ENCODE measurements around the gene EFHD1. TPM values are rescaled to one million over a fixed set of nuclear protein-coding genes. Genes with fewer than 3 reads are reported as not detected.
"Not testable (repeated sequence)": the region's sequence is repeated elsewhere in the genome, so short reads cannot be mapped to it uniquely, and the experiment has no call there.

Gene EFHD1
- total RNA-seq, 1 experiment from 2014 or later = 0.07 TPM

GRCh38 chr2:232714969-232715368, 81.6 kb downstream of the EFHD1 start:
- TF ChIP-seq EZH2 (IDR thresholded peaks at IDR 0.05; ENCODE audit: low read length, unreplicated experiment) (no peak), EZH2phosphoT487 (IDR thresholded peaks at IDR 0.05; ENCODE audit: borderline replicate concordance, low read length) (no peak)
- TF ChIP-seq, protein P1, sequence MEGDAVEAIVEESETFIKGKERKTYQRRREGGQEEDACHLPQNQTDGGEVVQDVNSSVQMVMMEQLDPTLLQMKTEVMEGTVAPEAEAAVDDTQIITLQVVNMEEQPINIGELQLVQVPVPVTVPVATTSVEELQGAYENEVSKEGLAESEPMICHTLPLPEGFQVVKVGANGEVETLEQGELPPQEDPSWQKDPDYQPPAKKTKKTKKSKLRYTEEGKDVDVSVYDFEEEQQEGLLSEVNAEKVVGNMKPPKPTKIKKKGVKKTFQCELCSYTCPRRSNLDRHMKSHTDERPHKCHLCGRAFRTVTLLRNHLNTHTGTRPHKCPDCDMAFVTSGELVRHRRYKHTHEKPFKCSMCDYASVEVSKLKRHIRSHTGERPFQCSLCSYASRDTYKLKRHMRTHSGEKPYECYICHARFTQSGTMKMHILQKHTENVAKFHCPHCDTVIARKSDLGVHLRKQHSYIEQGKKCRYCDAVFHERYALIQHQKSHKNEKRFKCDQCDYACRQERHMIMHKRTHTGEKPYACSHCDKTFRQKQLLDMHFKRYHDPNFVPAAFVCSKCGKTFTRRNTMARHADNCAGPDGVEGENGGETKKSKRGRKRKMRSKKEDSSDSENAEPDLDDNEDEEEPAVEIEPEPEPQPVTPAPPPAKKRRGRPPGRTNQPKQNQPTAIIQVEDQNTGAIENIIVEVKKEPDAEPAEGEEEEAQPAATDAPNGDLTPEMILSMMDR (conservative IDR thresholded peaks at IDR 0.05; ENCODE audit: low read depth, low read length) = no peak
- H3K36me3 ChIP-seq (ENCODE audit: low read depth, low read length) = peaks cover 25% of the 10 kb centered on the region
- DNase-seq (peak; percentile 6), ATAC-seq (peak; percentile 43; the same call in 1 of the 2 replicates)
- H2AFZ ChIP-seq (ENCODE audit: low read length) = no peak overlapping the region
- no peak overlapping the region for H3K27ac ChIP-seq (ENCODE audit: low read length)
- no peak overlapping the region for H3K4me2 ChIP-seq (ENCODE audit: low read length)
- peaks cover 93% of the 10 kb centered on the region for H3K79me2 ChIP-seq (ENCODE audit: low read length)
- no peaks in the 10 kb centered on the region for H3K4me1 ChIP-seq (ENCODE audit: insufficient read depth, low read length)
- H3K9me2 ChIP-seq (replicated peaks; ENCODE audit: low read length) = no peaks in the 10 kb centered on the region
- BruUV-seq (replicated peaks) = no TSS peak
- H3K4me3 ChIP-seq (ENCODE audit: low read length) = no peak overlapping the region
- intact Hi-C loops (cut with micrococcal nuclease) = no loop called here
- H3F3A ChIP-seq (ENCODE audit: low read length, unreplicated experiment) = no peaks in the 10 kb centered on the region
- H3K27me3 ChIP-seq (ENCODE audit: low read length) = no peaks in the 10 kb centered on the region
- CTCF ChIA-PET = no interaction called here
- H3K9me3 ChIP-seq (ENCODE audit: low read length) = no peaks in the 10 kb centered on the region
- peaks cover 12% of the 10 kb centered on the region; the same call in 1 of the 2 replicates for H4K20me1 ChIP-seq (ENCODE audit: low read length)
- POLR2A ChIA-PET (ENCODE audit: unreplicated experiment) = no interaction called here
- H3K9ac ChIP-seq (ENCODE audit: low read length) = no peak overlapping the region

DNA sequence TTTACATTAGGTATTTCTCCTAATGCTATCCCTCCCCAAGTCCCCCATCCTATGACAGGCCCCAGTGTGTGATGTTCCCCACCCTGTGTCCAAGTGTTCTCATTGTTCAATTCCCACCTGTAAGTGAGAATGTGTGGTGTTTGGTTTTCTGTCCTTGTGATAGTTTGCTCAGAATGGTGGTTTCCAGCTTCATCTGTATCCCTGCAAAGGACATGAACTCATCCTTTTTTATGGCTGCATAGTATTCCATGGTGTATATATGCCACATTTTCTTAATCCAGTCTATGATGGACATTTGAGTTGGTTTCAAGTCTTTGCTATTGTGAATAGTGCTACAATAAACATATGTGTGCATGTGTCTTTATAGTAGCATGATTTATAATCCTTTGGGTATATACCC, 86.7 kb downstream of the EFHD1 start:
- H3F3A ChIP-seq (ENCODE audit: low read length, unreplicated experiment); H3K4me2 ChIP-seq (ENCODE audit: low read length); ATAC-seq; H3K4me1 ChIP-seq (ENCODE audit: insufficient read depth, low read length); DNase-seq; H3K9ac ChIP-seq (ENCODE audit: low read length); H3K4me3 ChIP-seq (ENCODE audit: low read length); H3K27me3 ChIP-seq (ENCODE audit: low read length); CTCF ChIA-PET; H2AFZ ChIP-seq (ENCODE audit: low read length); H3K27ac ChIP-seq (ENCODE audit: low read length); H3K9me3 ChIP-seq (ENCODE audit: low read length); H3K9me2 ChIP-seq (replicated peaks; ENCODE audit: low read length); intact Hi-C loops (cut with micrococcal nuclease); BruUV-seq (replicated peaks); POLR2A ChIA-PET (ENCODE audit: unreplicated experiment): not testable (repeated sequence)
- Histone ChIP-seq H4K20me1 (ENCODE audit: low read length) (peaks cover 23% of the 10 kb centered on the region; the same call in 1 of the 2 replicates), H3K36me3 (ENCODE audit: low read depth, low read length) (peaks cover 19% of the 10 kb centered on the region), H3K79me2 (ENCODE audit: low read length) (peaks cover 84% of the 10 kb centered on the region)

GRCh38 chr2:232721261-232721660, 87.9 kb downstream of the EFHD1 start:
- BruUV-seq (replicated peaks) = no TSS peak
- intact Hi-C loops (cut with micrococcal nuclease) = no loop called here
- no peak for ATAC-seq
- Histone ChIP-seq H3K27me3 (ENCODE audit: low read length) (no peaks in the 10 kb centered on the region), H3K9ac (ENCODE audit: low read length) (no peak overlapping the region), H3K4me2 (ENCODE audit: low read length) (no peak overlapping the region), H3K9me2 (replicated peaks; ENCODE audit: low read length) (no peaks in the 10 kb centered on the region), H3K9me3 (ENCODE audit: low read length) (no peaks in the 10 kb centered on the region), H3K36me3 (ENCODE audit: low read depth, low read length) (peaks cover 23% of the 10 kb centered on the region), H3K4me3 (ENCODE audit: low read length) (no peak overlapping the region), H3K27ac (ENCODE audit: low read length) (no peak overlapping the region), H3K79me2 (ENCODE audit: low read length) (peaks cover 81% of the 10 kb centered on the region), H3K4me1 (ENCODE audit: insufficient read depth, low read length) (no peaks in the 10 kb centered on the region), H4K20me1 (ENCODE audit: low read length) (peaks cover 23% of the 10 kb centered on the region; the same call in 1 of the 2 replicates), H3F3A (ENCODE audit: low read length, unreplicated experiment) (no peaks in the 10 kb centered on the region), H2AFZ (ENCODE audit: low read length) (no peak overlapping the region)
- TF ChIP-seq, protein P1 (conservative IDR thresholded peaks at IDR 0.05; ENCODE audit: low read depth, low read length) = no peak
- no peak for TF ChIP-seq EZH2 (IDR thresholded peaks at IDR 0.05; ENCODE audit: low read length, unreplicated experiment)
- TF ChIP-seq EZH2phosphoT487 (IDR thresholded peaks at IDR 0.05; ENCODE audit: borderline replicate concordance, low read length) = no peak
- CTCF ChIA-PET = no interaction called here
- DNase-seq = no peak
- POLR2A ChIA-PET (ENCODE audit: unreplicated experiment) = no interaction called here
